RWPE2 (cell line): ENCODE data around the gene AKAP13.
A peak's percentile ranks its signal among the peaks of the same experiment; 100 is the strongest.

Experiments used
- ATAC-seq: fragments of 200-7000 bp; cut with Tn5 transposase; 3 replicates; pipeline ENCODE4 v1.9.1; 2021; ENCODE audit warnings: low read depth
- DNase-seq: peaks from one replicate; pipeline ENCODE4 v3.0.0-alpha.2; 2020; ENCODE audit warnings: low spot score
- H3K27ac ChIP-seq: fragments of 450-650 bp; 2 replicates; pipeline ENCODE4 v1.5.1; 2017; ENCODE audit warnings: mild to moderate bottlenecking; ENCODE audit not compliant: poor library complexity, severe bottlenecking
- H3K27me3 ChIP-seq: fragments of 250-450 bp; sonication (Bioruptor Pico); 2 replicates; pipeline ENCODE4 v1.5.1; 2021; ENCODE audit warnings: mild to moderate bottlenecking, moderate library complexity; ENCODE audit not compliant: insufficient read depth, poor library complexity, severe bottlenecking
- H3K36me3 ChIP-seq: fragments of 250-450 bp; sonication (Bioruptor Pico); 2 replicates; pipeline ENCODE4 v1.5.1; 2020; ENCODE audit warnings: low read depth, mild to moderate bottlenecking, moderate library complexity
- H3K4me1 ChIP-seq: fragments of 250-450 bp; sonication (Bioruptor Pico); 2 replicates; pipeline ENCODE4 v1.5.1; 2021; ENCODE audit warnings: mild to moderate bottlenecking, moderate library complexity; ENCODE audit not compliant: insufficient read depth, poor library complexity, severe bottlenecking
- H3K4me3 ChIP-seq: fragments of 250-450 bp; sonication (Bioruptor Pico); 2 replicates; pipeline ENCODE4 v1.5.1; 2021; ENCODE audit warnings: mild to moderate bottlenecking, moderate library complexity; ENCODE audit not compliant: severe bottlenecking
- H3K9me3 ChIP-seq: fragments of 250-450 bp; sonication (Bioruptor Pico); 2 replicates; pipeline ENCODE4 v1.5.1; 2021; ENCODE audit warnings: mild to moderate bottlenecking, moderate library complexity; ENCODE audit not compliant: severe bottlenecking
- CTCF ChIP-seq: fragments of 450-650 bp; IDR thresholded peaks from one replicate; pipeline ENCODE4 v1.5.1; 2017; ENCODE audit warnings: mild to moderate bottlenecking, moderate library complexity; ENCODE audit not compliant: poor library complexity, severe bottlenecking

Gene AKAP13

GRCh38 chr15:85781099-85781498, 400.7 kb downstream of the AKAP13 start:
- Histone ChIP-seq H3K27me3 (no peaks in the 10 kb centered on the region), H3K4me3 (no peak overlapping the region), H3K36me3 (no peaks in the 10 kb centered on the region), H3K9me3 (no peaks in the 10 kb centered on the region), H3K4me1 (peaks cover 17% of the 10 kb centered on the region), H3K27ac (no peak overlapping the region)
- DNase-seq: no peak
- ATAC-seq: no peak
- no peak for TF ChIP-seq CTCF

- Histone ChIP-seq H3K27me3 (no peaks in the 10 kb centered on the region), H3K4me3 (no peak overlapping the region), H3K36me3 (no peaks in the 10 kb centered on the region), H3K4me1 (peaks cover 24% of the 10 kb centered on the region), H3K27ac (no peak overlapping the region), H3K9me3 (no peaks in the 10 kb centered on the region)
- no peak for TF ChIP-seq CTCF
- ATAC-seq (no peak), DNase-seq (no peak)
Measured at GRCh38 chr15:85782064-85782463, 401.7 kb downstream of the AKAP13 start.

GRCh38 chr15:85785887-85786780, 405.7 kb downstream of the AKAP13 start:
- ATAC-seq (peak; percentile 90), DNase-seq (no peak)

GRCh38 chr15:85786781-85787114, 406.3 kb downstream of the AKAP13 start:
- ATAC-seq (no peak), DNase-seq (no peak)
- no peak for TF ChIP-seq CTCF
- H3K27me3 ChIP-seq: no peaks in the 10 kb centered on the region
- no peaks in the 10 kb centered on the region for H3K36me3 ChIP-seq
- H3K4me3 ChIP-seq: no peak overlapping the region
- peaks cover 24% of the 10 kb centered on the region for H3K4me1 ChIP-seq
- no peaks in the 10 kb centered on the region for H3K9me3 ChIP-seq
- H3K27ac ChIP-seq: peak overlapping the region; percentile 95

More at GRCh38 chr15:85785887-85786780, 405.7 kb downstream of the AKAP13 start:
- H3K36me3 ChIP-seq: no peaks in the 10 kb centered on the region
- H3K4me3 ChIP-seq: no peak overlapping the region
- TF ChIP-seq CTCF: no peak
- H3K4me1 ChIP-seq: peaks cover 24% of the 10 kb centered on the region
- peak overlapping the region; percentile 95 for H3K27ac ChIP-seq
- H3K27me3 ChIP-seq: no peaks in the 10 kb centered on the region
- no peaks in the 10 kb centered on the region for H3K9me3 ChIP-seq
